NAMALWA (cell line): Measurements from ENCODE around the gene TMEM19.
"Not testable (repeated sequence)": the region's sequence is repeated elsewhere in the genome, so short reads cannot be mapped to it uniquely, and the experiment has no call there.

Source experiments
- DNase-seq: peaks from one replicate; pipeline ENCODE4 v3.0.0-alpha.2; 2015; ENCODE audit warnings: low spot score

The TMEM19 gene

GRCh38 chr12:71666259-71666658 is 19.6 kb upstream of the TMEM19 start:
- no peak for DNase-seq

DNA sequence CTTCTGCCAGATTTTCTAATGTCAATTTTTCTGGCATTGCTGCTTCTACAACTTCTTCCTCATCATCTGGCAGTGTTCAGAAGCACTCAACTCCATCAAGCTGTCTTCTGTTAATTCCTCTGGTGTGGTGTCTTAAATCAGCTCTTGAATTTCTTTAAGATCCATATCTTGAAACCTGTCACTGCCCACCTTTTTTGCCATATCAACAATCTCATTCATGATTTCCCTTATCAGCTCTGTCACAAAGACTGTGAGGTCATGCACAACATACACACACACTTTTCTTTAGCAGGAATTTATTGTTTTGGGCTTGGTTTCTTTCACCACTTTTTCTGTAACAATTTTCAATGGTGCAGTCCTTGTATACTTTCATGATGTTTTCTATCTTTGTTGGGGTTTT is 14.6 kb upstream of the TMEM19 start:
- DNase-seq, result no peak

DNA sequence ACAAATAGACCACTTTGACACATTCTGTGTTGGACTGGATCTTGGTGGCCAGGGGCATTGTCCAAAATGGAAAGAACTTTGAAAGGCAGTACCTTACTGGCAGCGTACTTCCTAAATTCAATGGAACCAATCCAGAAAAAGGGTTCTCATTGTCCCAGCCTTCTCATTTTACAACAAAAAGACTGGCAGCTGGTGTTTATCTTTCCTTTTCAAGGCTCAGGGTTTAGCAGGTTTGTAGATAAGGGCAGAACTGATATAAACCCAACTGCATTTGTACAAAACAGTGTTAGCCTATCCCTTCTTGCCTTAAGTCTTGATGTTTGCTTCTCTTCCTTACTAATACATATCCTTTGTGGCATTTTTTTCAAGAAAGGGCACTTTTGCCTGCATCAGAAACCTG is 14.1 kb upstream of the TMEM19 start:
- DNase-seq, result no peak

DNA sequence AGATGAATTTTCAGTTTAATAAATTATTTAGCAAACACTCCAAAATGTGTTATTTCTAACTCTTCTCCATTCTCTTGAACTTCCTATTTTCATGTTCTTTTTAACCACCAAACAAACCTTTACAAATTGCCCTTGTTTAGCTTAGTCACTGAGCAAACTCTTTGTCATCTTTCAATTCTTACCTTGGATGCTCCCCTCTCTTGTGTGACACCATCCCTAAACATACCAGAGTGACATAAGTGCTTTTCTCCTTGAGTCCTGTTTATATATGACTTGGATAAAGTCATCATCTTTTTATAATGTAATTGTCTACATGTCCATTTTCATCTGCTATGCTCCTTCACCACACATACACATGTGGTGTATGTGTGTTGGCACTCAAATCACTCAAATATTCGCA is 3.4 kb upstream of the TMEM19 start:
- no peak for DNase-seq

- no peak for DNase-seq
Measured at GRCh38 chr12:71683633-71684032, 2.2 kb upstream of the TMEM19 start.

- DNase-seq, result no peak
Measured at GRCh38 chr12:71684081-71684480, 1.8 kb upstream of the TMEM19 start.

DNA sequence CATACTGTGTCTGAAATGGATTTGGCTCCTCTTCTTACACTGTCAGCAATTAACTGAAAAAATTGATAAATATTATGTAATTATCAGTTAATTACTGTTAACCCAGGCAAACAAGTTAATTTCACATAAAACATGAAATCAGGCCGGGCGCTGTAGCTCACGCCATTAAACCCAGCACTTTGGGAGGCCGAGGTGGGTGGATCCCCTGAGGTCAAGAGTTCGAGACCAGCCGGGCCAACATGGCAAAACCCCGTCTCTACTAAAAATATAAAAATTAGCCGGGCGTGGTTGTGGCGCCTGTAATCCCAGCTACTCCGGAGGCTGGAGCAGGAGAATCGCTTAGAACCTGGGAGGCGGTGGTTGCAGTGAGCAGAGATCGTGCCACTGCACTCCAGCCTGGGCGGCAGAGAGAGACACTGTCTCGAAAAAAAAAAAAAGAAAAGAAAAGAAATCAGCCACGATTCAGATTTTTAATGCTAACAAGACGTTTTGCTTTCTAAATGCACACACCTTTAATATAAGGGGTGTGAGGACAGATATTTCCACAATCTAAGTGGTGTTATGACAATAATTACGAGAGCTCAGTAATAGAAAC is 473 bp upstream of the TMEM19 start:
- DNase-seq, result no peak

DNA sequence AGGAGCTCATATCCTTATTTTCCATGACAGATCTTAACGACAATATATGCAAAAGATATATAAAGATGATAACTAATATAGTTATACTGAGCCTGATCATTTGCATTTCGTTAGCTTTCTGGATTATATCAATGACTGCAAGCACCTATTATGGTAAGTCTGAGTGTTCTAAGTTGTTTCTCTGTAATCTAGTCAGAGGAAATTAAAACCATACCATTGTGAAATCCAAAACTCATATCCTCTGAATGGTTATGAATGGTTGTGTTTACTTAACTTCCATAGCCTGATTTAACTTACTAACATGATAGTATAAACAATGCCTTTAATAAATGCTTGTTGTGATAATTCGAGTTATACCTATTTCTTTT is 760 bp downstream of the TMEM19 start:
- no peak for DNase-seq

DNA sequence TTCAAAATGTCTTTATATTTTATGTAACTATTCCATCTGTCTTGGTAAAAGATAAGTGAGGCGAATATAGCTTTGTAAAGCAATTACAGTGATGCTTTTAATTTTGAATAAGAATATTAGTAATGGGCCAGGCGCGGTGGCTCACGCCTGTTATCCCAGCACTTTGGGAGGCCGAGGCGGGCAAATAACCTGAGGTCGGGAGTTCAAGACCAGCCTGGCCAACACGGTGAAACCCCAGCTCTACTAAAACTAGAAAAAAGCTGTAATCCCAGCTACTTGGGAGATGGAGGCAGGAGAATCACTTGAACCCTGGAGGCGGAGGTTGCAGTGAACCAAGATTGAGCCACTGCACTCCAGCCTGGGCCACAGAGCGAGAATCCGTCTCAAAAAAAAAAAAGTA is 1.3 kb downstream of the TMEM19 start:
- not testable (repeated sequence) for DNase-seq

DNA sequence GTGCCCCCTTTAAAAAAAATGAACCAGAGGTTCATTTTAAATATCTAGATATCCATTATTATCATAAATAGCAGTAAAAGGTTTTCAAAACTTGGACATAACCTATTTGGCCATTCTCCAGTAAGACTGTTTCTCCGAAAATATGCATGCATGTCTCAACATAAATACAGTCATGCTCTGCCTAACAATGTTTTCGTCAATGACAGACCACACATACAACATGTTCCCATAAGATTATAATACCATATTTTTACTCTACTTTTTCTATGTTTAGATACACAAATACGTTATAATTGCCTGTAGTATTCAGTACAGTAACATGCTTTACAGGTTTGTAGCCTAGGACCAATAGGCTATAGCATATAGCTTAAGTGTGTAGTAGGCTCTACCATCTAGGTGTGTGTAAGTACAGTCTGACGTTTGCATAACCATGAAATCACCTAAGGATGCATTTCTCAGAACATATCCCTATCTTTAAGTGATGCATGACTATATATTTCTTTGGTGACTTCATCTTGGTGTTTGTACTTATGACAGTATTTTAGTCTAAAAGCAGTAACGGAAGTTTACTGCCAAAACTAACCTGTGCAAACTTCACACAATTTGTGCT is 3.2 kb downstream of the TMEM19 start:
- DNase-seq, result peak; percentile 20

- DNase-seq, result peak; percentile 44
Measured at GRCh38 chr12:71691504-71692129, 5.7 kb downstream of the TMEM19 start.

DNA sequence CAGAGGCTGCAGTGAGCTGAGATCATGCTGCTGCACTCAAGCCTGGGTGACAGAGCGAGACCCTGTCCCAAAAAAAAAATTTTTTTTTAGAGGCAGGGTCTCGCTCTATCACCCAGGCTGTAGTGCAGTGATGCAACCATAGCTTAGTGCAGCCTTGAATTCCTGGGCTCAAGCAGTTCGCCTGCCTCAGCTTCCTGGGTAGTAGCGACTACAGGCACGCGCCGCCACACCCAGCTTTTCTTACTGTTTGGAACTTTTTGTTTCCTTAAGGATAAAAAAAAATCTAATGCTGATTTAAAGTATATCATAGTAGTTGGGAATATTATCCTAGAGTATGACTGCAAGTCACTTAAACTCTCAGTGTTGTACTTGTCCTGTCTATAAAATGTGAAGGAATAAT is 7.2 kb downstream of the TMEM19 start:
- DNase-seq, result no peak

DNA sequence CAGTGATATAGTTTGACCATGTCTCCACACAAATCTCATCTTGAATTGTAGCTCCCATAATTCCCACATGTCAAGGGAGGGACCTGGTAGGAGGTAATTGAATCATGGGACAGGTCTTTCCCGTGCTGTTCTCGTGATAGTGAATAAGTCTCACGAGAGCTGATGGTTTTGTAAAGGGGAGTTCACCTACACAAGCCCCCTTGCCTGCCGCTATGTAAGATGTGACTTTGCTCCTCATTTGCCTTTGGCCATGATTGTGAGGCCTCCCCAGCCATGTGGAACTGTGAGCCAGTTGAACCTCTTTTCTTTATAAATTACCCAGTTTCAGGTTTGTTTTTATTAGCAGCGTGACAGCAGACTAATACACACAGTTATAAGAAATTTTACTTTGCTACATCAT is 7.8 kb downstream of the TMEM19 start:
- DNase-seq, result peak; percentile 65

DNA sequence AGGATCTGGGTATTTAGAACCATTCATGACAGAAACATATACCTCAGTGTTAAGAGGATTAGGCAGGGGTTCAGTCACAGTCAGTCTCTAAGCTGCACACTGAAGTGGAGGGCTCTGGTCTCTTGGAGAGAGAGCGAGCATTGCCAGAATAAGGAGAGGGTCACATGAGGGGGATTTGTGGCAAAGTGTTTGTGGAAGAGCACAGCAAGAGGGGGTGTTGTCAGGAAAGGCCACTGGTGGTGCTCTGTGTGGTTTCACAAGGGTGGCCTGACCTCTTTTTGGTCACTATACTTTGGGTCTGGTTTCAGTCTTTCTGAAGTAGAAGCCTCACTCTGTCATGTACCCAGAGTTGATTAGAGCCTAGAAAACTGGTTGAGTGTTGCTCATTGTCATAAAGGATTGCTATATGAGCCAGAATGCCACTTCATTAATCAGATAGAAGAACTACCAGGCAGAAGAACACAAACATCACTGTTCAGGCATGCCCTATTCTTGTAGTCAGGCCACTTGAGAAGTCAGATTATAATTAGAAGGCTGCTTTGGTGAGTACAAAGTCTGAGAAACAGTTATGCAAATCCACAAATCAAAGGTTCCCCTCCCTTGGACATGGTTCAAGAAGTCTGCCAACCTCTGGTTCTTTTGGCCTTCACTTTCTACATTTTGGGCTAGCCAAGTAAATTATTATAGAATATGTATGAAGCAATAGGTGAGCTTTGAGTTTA is 8.4 kb downstream of the TMEM19 start:
- peak; percentile 72 for DNase-seq

- no peak for DNase-seq
Measured at GRCh38 chr12:71695782-71696181, 9.9 kb downstream of the TMEM19 start.

GRCh38 chr12:71702181-71702580 is 16.3 kb downstream of the TMEM19 start:
- not testable (repeated sequence) for DNase-seq

- no peak for DNase-seq
Measured at GRCh38 chr12:71702590-71702989, 16.7 kb downstream of the TMEM19 start.

DNA sequence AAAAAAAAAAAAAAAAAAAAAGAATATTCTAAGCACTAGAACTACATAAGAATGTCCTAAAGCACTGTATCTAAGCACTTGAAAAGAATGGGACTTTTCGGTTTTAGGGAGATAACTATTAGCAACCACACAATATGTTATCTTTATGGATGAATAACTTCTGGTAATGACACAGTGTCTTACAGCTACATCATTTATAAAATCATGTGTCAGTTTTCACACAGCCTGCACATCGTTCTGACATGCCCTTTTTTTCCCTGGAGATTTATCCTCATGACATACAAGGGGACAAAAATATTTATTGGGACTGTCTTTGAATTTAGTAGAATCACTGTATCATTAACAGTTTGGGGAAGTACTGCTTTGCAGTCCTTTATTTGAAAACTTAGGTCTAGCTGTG is 17.3 kb downstream of the TMEM19 start:
- DNase-seq, result no peak

DNA sequence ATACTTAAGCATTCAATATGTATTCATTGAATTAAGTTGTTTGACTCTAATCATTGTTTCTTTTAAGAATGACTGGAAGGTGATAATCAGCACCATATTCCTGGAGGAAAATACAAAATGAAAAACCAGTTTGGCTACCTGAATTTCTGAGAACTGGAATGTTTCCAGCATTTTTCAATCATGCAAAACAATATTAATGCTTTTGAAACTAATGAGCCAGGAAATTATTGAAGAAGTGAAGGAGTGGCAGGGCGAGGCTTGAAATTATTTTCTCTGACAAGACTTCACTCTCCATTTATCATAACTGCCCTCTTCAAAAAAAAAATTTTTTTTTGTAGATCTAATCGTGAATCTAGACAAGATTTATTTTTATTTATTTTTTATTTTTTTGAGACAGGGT is 19.0 kb downstream of the TMEM19 start:
- DNase-seq, result no peak

GRCh38 chr12:71708658-71709057 is 22.8 kb downstream of the TMEM19 start:
- no peak for DNase-seq

DNA sequence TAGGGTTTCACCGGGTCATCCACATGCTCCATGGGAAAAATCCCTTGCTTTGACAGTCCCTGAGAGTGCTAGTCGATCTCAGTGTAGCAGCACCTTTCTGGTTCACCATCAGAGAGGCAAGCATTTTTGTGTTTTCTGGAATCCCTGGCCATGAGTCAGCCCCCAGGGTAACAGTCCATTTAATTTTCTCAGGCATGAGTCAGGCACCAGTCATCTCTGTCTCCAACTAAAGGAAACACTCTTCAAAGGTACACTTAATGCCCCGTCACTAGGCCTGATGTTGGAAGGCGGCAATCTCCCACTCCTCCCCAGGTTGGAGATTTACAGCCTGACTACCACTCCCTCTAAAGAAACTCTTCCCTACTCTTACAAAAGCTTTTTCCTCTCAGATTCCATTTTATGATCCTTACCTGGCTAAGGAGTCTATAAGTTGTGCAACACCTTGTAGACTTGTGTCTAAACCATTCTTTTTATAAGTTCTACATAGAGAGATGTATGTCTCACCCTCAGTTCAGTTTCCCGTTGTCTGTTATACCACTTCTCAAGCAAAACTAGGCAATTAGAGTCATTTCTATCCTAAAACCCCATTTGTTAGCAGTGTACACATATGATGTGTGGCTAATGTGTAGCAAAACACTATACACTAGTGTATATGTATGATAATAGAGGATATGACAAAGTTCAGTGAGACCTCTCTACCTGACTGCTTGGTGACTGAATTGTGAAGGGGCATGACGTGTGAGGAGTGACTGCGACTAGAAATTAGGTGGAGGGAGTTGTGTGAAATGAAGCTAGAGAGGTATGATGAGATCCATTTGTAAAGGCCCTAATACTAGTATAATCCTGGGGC is 24.6 kb downstream of the TMEM19 start:
- no peak for DNase-seq

- DNase-seq, result no peak
Measured at GRCh38 chr12:71718611-71719010, 32.7 kb downstream of the TMEM19 start.
